ENCODE measurements around the gene FADS6.

The FADS6 gene

GRCh38 chr17:74860872-74861661 is 32.4 kb downstream of the FADS6 start:
- Histone ChIP-seq H3K9ac (ENCODE audit: low read depth in 1 of 2, low read length in 2 of 2) (no peak overlapping the region), H3K27ac (ENCODE audit: low read depth, low read length) (no peak overlapping the region), H3K36me3 (ENCODE audit: control insufficient read depth in 1 of 2, insufficient read depth in 2 of 2, low read length in 2 of 2) (no peaks in the 10 kb centered on the region), H3K27me3 (ENCODE audit: control insufficient read depth in 1 of 2, insufficient read depth in 2 of 2, low read length in 2 of 2) (peaks cover 29 to 46% of the 10 kb centered on the region in 2 donors), H3K4me1 (ENCODE audit: control insufficient read depth in 1 of 2, insufficient read depth in 2 of 2, low read length in 2 of 2) (peaks cover 9 to 26% of the 10 kb centered on the region in 2 donors), H3K9me3 (ENCODE audit: control insufficient read depth in 1 of 2, low read length in 2 of 2) (no peaks in the 10 kb centered on the region), H3K4me3 (ENCODE audit: low read depth in 1 of 2, low read length in 2 of 2) (peak overlapping the region in 1 of 2 donors; percentile 16)

DNA sequence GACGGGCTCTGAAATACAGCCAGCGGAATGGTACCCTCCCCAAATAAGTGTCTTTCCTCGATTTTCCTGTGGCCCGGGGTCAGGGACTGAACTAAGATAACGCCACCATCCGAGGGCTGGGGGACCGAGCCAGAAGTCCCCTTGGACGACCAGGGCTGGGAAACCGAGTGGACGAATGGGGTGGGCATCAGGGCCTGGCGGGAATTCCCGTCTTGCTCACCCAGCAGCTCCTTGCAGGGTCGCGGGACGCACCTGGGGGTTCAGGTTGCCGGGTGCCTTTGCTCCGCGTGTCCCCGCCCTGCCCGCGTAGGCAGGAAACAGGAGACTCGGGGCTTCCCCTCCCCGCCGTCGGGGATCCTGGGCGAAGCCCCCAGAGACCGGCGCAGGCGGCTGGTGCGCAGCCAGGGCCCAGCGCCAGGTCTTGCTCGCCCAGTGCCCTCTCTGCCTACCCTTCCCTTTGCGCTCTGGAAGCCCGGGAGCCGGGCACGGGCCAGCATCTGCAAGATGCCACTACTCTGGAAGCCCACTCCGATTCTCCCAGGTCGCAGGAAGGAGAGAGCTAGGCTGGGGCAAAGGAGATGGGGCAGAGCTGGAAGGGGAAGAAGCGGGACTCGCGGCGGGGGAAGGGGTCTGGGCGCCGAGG is 33.1 kb downstream of the FADS6 start:
- Histone ChIP-seq H3K36me3 (ENCODE audit: control insufficient read depth in 1 of 2, insufficient read depth in 2 of 2, low read length in 2 of 2) (no peaks in the 10 kb centered on the region), H3K9me3 (ENCODE audit: control insufficient read depth in 1 of 2, low read length in 2 of 2) (no peaks in the 10 kb centered on the region), H3K9ac (ENCODE audit: low read depth in 1 of 2, low read length in 2 of 2) (no peak overlapping the region), H3K27me3 (ENCODE audit: control insufficient read depth in 1 of 2, insufficient read depth in 2 of 2, low read length in 2 of 2) (peaks cover 33 to 51% of the 10 kb centered on the region in 2 donors), H3K4me3 (ENCODE audit: low read depth in 1 of 2, low read length in 2 of 2) (no peak overlapping the region), H3K27ac (ENCODE audit: low read depth, low read length) (no peak overlapping the region), H3K4me1 (ENCODE audit: control insufficient read depth in 1 of 2, insufficient read depth in 2 of 2, low read length in 2 of 2) (peaks cover 9 to 26% of the 10 kb centered on the region in 2 donors)

DNA sequence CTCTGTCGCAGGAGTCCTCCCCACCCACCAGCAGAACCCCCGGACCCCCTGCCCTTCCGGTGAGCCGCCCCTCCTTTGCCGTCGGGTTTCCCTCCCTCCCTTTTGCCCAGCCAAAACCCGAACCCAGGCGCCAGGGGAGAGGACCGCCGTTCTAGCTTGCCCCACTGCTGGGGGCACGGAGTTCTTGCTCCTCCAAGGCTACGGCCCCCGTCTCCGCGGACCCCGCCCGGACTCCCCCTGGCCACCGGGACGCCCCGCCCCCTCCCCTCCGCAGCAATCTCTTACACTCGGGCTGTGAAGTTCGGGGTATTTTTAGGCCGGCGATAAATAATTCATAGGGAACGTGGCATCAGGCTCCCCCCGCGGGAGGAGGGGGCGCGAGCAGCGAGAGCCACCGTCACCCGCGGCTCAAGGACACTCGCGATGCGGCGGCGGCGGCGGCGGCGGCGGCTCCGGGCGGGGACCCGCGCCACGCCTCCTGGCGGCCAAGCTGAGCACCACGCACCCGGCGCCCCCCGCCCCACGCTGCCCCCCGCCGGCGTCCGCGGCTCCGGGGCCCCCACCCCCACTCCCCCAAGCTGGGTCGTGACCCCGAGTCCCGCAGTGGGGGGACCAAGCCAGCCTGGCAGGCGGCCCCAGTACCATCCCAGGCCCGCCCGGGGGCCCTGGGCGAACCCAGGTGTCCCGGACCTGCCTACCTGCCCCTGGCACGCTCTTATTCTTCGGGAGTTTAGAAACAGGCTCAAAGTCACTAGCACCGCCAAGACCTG is 33.8 kb downstream of the FADS6 start, which contains the start of gene GRIN2C:
TSS of gene GRIN2C (minus strand) at position 427 of the 770 bp plus-strand sequence. CDS start 4,793 bp downstream, outside the sequence.
- H3K36me3 ChIP-seq (ENCODE audit: control insufficient read depth in 1 of 2, insufficient read depth in 2 of 2, low read length in 2 of 2): no peaks in the 10 kb centered on the region
- no peak within 1 kb of the TSS for H3K9ac ChIP-seq (ENCODE audit: low read depth in 1 of 2, low read length in 2 of 2)
- H3K4me3 ChIP-seq (ENCODE audit: low read depth in 1 of 2, low read length in 2 of 2): no peak within 1 kb of the TSS
- H3K9me3 ChIP-seq (ENCODE audit: control insufficient read depth in 1 of 2, low read length in 2 of 2): no peaks in the 10 kb centered on the region
- peaks cover 9 to 26% of the 10 kb centered on the region in 2 donors for H3K4me1 ChIP-seq (ENCODE audit: control insufficient read depth in 1 of 2, insufficient read depth in 2 of 2, low read length in 2 of 2)
- peaks cover 40 to 52% of the 10 kb centered on the region in 2 donors for H3K27me3 ChIP-seq (ENCODE audit: control insufficient read depth in 1 of 2, insufficient read depth in 2 of 2, low read length in 2 of 2)
- H3K27ac ChIP-seq (ENCODE audit: low read depth, low read length): no peak within 1 kb of the TSS

DNA sequence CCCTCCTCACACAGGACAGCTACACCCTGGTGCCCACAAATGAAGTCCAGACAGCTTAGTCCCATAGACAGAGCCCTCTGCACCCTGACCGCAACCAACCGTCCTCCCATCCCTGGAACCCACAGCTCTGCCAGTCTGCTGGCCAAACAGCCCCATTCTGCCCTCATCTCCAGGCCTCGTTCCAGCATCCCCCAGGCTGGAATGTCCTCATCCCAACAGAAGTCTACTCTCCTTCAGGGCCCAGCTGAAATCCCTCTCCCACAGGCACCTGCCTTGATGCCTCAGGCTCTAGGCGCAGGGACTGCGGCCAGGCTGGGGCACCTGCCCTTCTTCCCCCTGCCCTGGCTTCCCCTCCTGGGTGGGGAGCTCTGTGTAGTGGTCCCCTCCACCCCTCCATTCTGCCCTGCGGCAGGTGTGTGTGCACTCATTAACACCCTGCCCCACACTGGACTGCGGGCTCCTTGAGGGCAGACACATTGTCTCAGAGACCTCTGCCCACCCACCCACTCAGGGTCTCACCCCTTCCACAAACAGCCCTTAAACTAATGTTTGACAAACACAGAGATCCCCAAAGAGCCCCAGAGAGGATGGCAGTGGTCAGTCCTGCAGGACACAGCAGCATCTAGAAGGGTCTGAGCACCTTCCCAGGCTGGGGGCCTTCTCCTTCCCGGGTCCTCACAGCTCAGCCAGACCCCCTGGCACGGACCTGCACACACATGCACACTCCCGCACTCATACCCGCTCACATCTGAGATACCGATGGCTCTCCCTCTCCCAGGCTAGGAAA is 34.6 kb downstream of the FADS6 start:
- H3K9me3 ChIP-seq (ENCODE audit: control insufficient read depth in 1 of 2, low read length in 2 of 2): no peaks in the 10 kb centered on the region
- H3K36me3 ChIP-seq (ENCODE audit: control insufficient read depth in 1 of 2, insufficient read depth in 2 of 2, low read length in 2 of 2): no peaks in the 10 kb centered on the region
- H3K27me3 ChIP-seq (ENCODE audit: control insufficient read depth in 1 of 2, insufficient read depth in 2 of 2, low read length in 2 of 2): peaks cover 48 to 56% of the 10 kb centered on the region in 2 donors
- no peak overlapping the region for H3K27ac ChIP-seq (ENCODE audit: low read depth, low read length)
- peaks cover 9 to 26% of the 10 kb centered on the region in 2 donors for H3K4me1 ChIP-seq (ENCODE audit: control insufficient read depth in 1 of 2, insufficient read depth in 2 of 2, low read length in 2 of 2)
- H3K9ac ChIP-seq (ENCODE audit: low read depth in 1 of 2, low read length in 2 of 2): no peak overlapping the region
- H3K4me3 ChIP-seq (ENCODE audit: low read depth in 1 of 2, low read length in 2 of 2): no peak overlapping the region

- Histone ChIP-seq H3K9me3 (ENCODE audit: control insufficient read depth in 1 of 2, low read length in 2 of 2) (no peaks in the 10 kb centered on the region), H3K27me3 (ENCODE audit: control insufficient read depth in 1 of 2, insufficient read depth in 2 of 2, low read length in 2 of 2) (peaks cover 58 to 65% of the 10 kb centered on the region in 2 donors), H3K9ac (ENCODE audit: low read depth in 1 of 2, low read length in 2 of 2) (no peak overlapping the region), H3K36me3 (ENCODE audit: control insufficient read depth in 1 of 2, insufficient read depth in 2 of 2, low read length in 2 of 2) (no peaks in the 10 kb centered on the region), H3K4me1 (ENCODE audit: control insufficient read depth in 1 of 2, insufficient read depth in 2 of 2, low read length in 2 of 2) (peaks cover 3 to 18% of the 10 kb centered on the region in 2 donors), H3K27ac (ENCODE audit: low read depth, low read length) (no peak overlapping the region), H3K4me3 (ENCODE audit: low read depth in 1 of 2, low read length in 2 of 2) (no peak overlapping the region)
Observed at GRCh38 chr17:74857191-74857590, 36.2 kb downstream of the FADS6 start.

DNA sequence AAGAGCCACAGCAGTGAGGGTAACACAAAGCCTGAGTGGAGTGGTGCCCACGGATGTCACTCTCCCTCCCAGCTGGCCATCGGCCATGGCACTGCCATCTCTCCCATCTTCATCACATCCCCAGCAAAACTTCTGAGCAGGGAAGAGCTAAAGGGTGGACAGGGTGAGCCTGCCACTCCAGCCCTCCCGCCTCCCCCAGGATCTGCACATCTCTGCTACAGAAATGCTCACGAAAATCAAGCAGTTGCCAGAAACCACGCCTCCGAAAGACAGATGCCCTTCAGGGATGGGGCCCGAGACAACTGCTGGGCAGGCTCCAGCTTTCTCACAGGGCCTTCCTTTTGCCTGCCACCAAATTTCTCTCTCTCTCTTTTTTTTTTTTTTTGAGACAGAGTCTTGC is 37.3 kb downstream of the FADS6 start:
- Histone ChIP-seq H3K36me3 (ENCODE audit: control insufficient read depth in 1 of 2, insufficient read depth in 2 of 2, low read length in 2 of 2) (no peaks in the 10 kb centered on the region), H3K4me1 (ENCODE audit: control insufficient read depth in 1 of 2, insufficient read depth in 2 of 2, low read length in 2 of 2) (peaks cover 0 to 12% of the 10 kb centered on the region in 2 donors), H3K27me3 (ENCODE audit: control insufficient read depth in 1 of 2, insufficient read depth in 2 of 2, low read length in 2 of 2) (peaks cover 64 to 69% of the 10 kb centered on the region in 2 donors), H3K4me3 (ENCODE audit: low read depth in 1 of 2, low read length in 2 of 2) (no peak overlapping the region), H3K9ac (ENCODE audit: low read depth in 1 of 2, low read length in 2 of 2) (no peak overlapping the region), H3K27ac (ENCODE audit: low read depth, low read length) (no peak overlapping the region), H3K9me3 (ENCODE audit: control insufficient read depth in 1 of 2, low read length in 2 of 2) (no peaks in the 10 kb centered on the region)

DNA sequence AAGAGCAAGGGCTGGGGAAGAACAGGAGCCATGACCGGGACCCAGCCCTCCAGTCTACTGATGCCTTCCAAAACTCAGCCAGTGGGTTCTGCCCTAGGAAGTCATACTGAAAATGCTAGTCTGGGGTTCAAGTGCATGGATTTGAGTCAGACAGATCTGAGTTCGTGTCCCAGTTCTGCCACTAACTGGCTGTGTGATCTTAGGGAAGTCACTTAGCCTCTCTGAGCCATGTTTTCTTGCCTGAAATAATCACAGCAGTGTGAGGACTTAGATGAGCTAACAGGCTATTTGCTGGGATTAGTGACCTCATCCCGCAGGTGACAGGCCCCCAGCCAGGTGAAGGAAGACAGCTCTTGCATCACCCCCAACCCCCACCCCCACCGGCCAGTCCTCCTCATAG is 38.1 kb downstream of the FADS6 start:
- Histone ChIP-seq H3K4me3 (ENCODE audit: low read depth in 1 of 2, low read length in 2 of 2) (no peak overlapping the region), H3K9me3 (ENCODE audit: control insufficient read depth in 1 of 2, low read length in 2 of 2) (no peaks in the 10 kb centered on the region), H3K27me3 (ENCODE audit: control insufficient read depth in 1 of 2, insufficient read depth in 2 of 2, low read length in 2 of 2) (peaks cover 63 to 69% of the 10 kb centered on the region in 2 donors), H3K27ac (ENCODE audit: low read depth, low read length) (no peak overlapping the region), H3K4me1 (ENCODE audit: control insufficient read depth in 1 of 2, insufficient read depth in 2 of 2, low read length in 2 of 2) (peaks cover 0 to 4% of the 10 kb centered on the region in 2 donors), H3K36me3 (ENCODE audit: control insufficient read depth in 1 of 2, insufficient read depth in 2 of 2, low read length in 2 of 2) (no peaks in the 10 kb centered on the region), H3K9ac (ENCODE audit: low read depth in 1 of 2, low read length in 2 of 2) (no peak overlapping the region)

DNA sequence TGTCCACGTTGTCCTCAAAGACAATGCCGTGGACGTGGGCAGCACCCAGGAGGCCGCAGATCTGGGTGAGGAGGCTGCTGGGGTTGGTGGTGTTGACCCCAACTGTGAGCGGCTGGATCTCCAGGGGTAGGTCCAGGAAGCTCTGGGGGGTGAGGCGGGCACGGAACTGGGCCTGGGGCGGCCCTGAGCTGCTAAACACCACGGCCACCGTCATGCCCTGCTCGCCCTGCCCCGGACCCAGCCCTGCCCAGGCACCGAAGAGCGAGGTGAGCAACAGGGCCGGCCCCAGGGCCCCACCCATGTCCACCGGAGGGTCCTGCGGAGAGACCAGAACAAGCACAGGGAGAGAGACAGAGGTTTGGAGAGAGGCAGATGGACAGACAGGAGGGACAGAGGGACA is 38.6 kb downstream of the FADS6 start:
- Histone ChIP-seq H3K9me3 (ENCODE audit: control insufficient read depth in 1 of 2, low read length in 2 of 2) (no peaks in the 10 kb centered on the region), H3K9ac (ENCODE audit: low read depth in 1 of 2, low read length in 2 of 2) (no peak overlapping the region), H3K36me3 (ENCODE audit: control insufficient read depth in 1 of 2, insufficient read depth in 2 of 2, low read length in 2 of 2) (no peaks in the 10 kb centered on the region), H3K4me1 (ENCODE audit: control insufficient read depth in 1 of 2, insufficient read depth in 2 of 2, low read length in 2 of 2) (no peaks in the 10 kb centered on the region), H3K27ac (ENCODE audit: low read depth, low read length) (no peak overlapping the region), H3K4me3 (ENCODE audit: low read depth in 1 of 2, low read length in 2 of 2) (no peak overlapping the region), H3K27me3 (ENCODE audit: control insufficient read depth in 1 of 2, insufficient read depth in 2 of 2, low read length in 2 of 2) (peaks cover 61 to 65% of the 10 kb centered on the region in 2 donors)

- Histone ChIP-seq H3K4me1 (ENCODE audit: control insufficient read depth in 1 of 2, insufficient read depth in 2 of 2, low read length in 2 of 2) (no peaks in the 10 kb centered on the region), H3K27ac (ENCODE audit: low read depth, low read length) (no peak overlapping the region), H3K9ac (ENCODE audit: low read depth in 1 of 2, low read length in 2 of 2) (no peak overlapping the region), H3K36me3 (ENCODE audit: control insufficient read depth in 1 of 2, insufficient read depth in 2 of 2, low read length in 2 of 2) (no peaks in the 10 kb centered on the region), H3K9me3 (ENCODE audit: control insufficient read depth in 1 of 2, low read length in 2 of 2) (no peaks in the 10 kb centered on the region), H3K4me3 (ENCODE audit: low read depth in 1 of 2, low read length in 2 of 2) (no peak overlapping the region), H3K27me3 (ENCODE audit: control insufficient read depth in 1 of 2, insufficient read depth in 2 of 2, low read length in 2 of 2) (peaks cover 52 to 62% of the 10 kb centered on the region in 2 donors)
Observed at GRCh38 chr17:74853669-74854068, 39.8 kb downstream of the FADS6 start.
